Muscle of leg (tissue), 11 donors: ENCODE data around the gene QSOX2. TPM values are rescaled to one million over a fixed set of nuclear protein-coding genes. Genes with fewer than 3 reads are reported as not detected.

Source experiments
- DNase-seq: peaks from one replicate; pipeline ENCODE4 v3.0.0; 2013
- H3K27ac ChIP-seq: one replicate; pipeline ENCODE4 v1.5.1; 2013; ENCODE audit warnings: mild to moderate bottlenecking, low read length, control low read depth
- H3K27me3 ChIP-seq: one replicate; pipeline ENCODE4 v1.6.1; 2013; ENCODE audit warnings: low read length; ENCODE audit not compliant: control insufficient read depth, insufficient read depth
- H3K36me3 ChIP-seq: one replicate; pipeline ENCODE4 v1.6.1; 2013; ENCODE audit warnings: low read length; ENCODE audit not compliant: control insufficient read depth, insufficient read depth
- H3K4me1 ChIP-seq: one replicate; pipeline ENCODE4 v1.6.1; 2013; ENCODE audit warnings: low read length; ENCODE audit not compliant: control insufficient read depth, insufficient read depth
- H3K4me3 ChIP-seq: one replicate; pipeline ENCODE4 v1.5.1; 2013; ENCODE audit warnings: low read length, control low read depth
- H3K9me3 ChIP-seq: replicated peaks from 2 replicates; pipeline ENCODE4 v1.6.1; 2013; ENCODE audit warnings: low read depth, low read length; ENCODE audit not compliant: control insufficient read depth
- WGBS: methylation state at CpG from one replicate; pipeline ENCODE4 v1.1.5; 2013; ENCODE audit warnings: missing lambda C conversion rate; ENCODE audit not compliant: insufficient coverage; 5-methylcytosine and 5-hydroxymethylcytosine counted together
- polyA plus RNA-seq, 8 donors: library from polyadenylated mRNA; unstranded; fragments of 120-200 nt; gene quantifications; one replicate each; pipeline versions ENCODE4 v1.2.1 to v1.2.3, GENCODE V29; 2013; ENCODE audit warnings: inconsistent platforms in 1 of 8, low replicate concordance in 1 of 8; ENCODE audit not compliant: insufficient read length in 8 of 8, insufficient read depth in 1 of 8
- total RNA-seq: library from RNA; stranded (reverse); fragments of 120-200 nt; gene quantifications from one replicate; pipeline ENCODE4 v1.2.4, GENCODE V29; 2013

The QSOX2 gene
- total and polyA plus RNA-seq, 9 donors = 4.1 to 11.8 (median 8.5) TPM

DNA sequence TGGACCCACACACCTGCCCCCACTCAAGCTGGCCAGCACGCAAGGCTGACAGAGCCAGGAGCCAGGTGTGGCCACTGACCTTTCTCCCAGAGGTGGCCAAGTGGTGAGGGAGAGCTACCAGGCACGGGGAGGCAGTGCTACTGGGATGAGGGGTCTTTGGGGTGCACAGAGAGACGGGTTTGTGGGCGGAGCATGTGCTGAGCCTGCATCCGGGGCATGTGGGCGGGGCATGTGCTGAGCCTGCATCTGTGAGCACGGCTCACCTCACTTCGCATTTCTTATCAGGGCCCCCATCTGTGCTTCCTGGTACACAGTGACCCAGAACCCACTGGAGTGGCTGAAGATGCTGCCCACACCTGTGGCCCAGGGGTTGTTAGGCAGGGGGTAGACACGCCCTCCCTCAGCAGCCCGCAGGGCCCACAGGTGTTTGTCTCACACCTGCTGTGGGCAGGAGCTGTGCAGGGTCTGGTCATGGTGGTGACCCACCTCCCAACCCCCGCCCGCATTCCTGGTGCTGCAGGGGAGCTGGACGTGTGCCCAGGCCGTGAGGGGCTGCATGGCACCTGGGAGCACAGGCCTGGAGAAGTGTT is 36.8 kb upstream of the QSOX2 start:
- 74% methylated on average over 12 of the region's 14 CpGs for WGBS
- no peaks in the 10 kb centered on the region for H3K9me3 ChIP-seq
- peaks cover 11% of the 10 kb centered on the region for H3K4me1 ChIP-seq
- DNase-seq = no peak
- H3K4me3 ChIP-seq = no peak overlapping the region
- H3K36me3 ChIP-seq = no peaks in the 10 kb centered on the region
- no peak overlapping the region for H3K27ac ChIP-seq
- H3K27me3 ChIP-seq = peaks cover 26% of the 10 kb centered on the region

DNA sequence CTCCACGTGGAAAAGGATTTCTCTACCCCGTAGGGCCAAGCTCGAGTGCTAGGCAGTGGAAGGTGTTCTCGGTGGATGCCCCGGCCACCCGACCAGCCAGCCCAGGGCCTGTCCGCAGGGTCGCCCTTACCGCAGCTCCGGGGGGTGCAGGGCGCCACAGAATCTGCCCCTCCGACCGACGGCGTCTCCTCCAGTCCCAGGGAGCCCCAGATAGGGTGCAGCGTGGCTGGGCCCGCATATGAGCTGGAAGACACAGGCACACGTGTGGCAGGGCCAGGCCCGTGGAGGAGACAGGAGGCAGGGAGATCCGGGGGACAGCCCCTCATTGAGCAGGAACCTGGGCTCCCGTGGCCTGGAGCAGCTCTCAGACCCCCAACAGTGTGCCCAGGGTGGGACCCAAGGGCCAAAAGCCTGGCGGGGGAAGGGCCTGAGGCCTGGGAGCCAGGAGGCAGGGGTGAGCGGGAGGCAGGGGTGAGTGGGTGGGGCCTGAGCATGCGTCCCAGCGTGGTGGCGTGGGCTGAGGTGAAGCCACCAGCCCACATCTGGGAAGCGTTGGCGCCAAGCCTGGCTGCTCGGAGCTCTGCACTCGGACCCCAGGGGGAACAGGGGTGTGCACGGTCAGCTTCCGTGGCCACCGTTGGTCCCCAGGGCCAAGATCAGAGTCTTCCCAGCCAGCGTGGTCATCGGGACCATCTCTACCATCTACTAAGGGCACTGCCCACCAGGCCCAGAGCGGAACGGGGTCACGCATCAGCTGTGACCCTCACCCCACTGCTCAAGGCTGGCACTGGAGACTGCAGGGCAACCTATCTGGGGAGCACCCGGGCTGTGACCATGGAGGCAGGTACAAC is 36.0 kb upstream of the QSOX2 start:
- peaks cover 11% of the 10 kb centered on the region for H3K4me1 ChIP-seq
- H3K9me3 ChIP-seq = no peaks in the 10 kb centered on the region
- no peak for DNase-seq
- no peaks in the 10 kb centered on the region for H3K36me3 ChIP-seq
- WGBS = 80% methylated on average over 39 of the region's 39 CpGs
- H3K27me3 ChIP-seq = peaks cover 23% of the 10 kb centered on the region
- H3K4me3 ChIP-seq = no peak overlapping the region
- H3K27ac ChIP-seq = no peak overlapping the region

DNA sequence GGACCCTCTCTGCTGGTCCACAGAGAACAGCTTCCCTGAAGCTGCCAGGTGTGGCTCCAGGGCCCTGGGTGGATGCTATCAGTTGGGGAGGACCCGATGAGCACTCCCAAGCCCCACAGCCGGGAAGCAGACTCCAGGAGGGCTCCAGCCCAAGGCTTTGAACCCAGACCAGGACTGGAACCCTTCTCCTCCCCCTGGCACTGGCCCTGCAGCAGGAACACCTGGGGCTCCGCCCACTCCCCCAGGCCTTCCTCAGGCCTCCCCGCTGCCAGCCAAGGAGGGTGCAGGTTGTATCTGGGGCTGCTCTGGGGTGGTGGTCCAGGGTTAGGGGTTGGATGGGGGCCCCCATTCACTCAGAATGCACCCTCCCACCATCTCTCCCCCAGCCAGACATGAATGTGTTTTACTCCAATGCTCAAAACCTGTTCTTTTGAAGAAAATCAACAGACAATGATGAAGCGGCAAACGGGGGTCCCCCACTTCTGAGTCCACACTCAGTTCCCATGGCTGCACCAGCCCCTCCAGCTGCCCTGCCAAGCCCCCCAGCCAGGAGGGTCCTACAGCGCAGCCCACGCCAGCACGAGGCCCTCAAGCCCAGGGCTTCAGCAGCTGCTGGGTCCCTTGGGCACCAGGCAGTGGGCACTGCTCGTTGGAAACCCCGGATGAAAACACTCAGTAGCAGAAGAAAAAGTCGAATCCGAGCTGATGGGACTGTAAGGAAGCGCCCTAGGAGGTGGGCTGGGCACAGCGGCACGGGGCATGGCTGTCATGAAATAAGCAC is 35.1 kb upstream of the QSOX2 start:
- H3K36me3 ChIP-seq = no peaks in the 10 kb centered on the region
- no peaks in the 10 kb centered on the region for H3K9me3 ChIP-seq
- H3K27ac ChIP-seq = no peak overlapping the region
- H3K4me1 ChIP-seq = peaks cover 11% of the 10 kb centered on the region
- WGBS = 74% methylated on average over 12 of the region's 16 CpGs
- DNase-seq = no peak
- peaks cover 27% of the 10 kb centered on the region for H3K27me3 ChIP-seq
- H3K4me3 ChIP-seq = no peak overlapping the region

DNA sequence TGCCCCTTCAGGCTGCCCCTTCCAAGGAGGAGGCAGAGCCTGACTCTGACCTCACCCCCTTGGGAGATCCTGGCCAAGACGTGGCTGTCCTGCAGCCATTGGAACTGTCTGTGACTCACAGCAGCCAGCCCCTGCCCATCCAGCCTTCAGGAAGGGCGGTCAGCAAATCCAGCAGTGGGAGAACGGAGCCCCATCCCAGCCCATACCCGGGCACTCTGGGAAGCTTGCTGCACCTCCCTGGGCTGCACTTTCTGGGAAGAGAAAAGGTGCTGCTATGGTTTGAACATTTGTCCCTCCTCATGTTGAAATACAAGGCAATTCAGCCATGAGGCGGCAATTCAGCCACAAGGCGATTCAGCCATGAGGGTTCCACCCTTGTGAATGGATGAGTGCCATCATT is 33.9 kb upstream of the QSOX2 start:
- no peak for DNase-seq
- H3K36me3 ChIP-seq = no peaks in the 10 kb centered on the region
- H3K27me3 ChIP-seq = peaks cover 39% of the 10 kb centered on the region
- H3K4me1 ChIP-seq = peaks cover 11% of the 10 kb centered on the region
- WGBS = 38% methylated on average over 2 of the region's 6 CpGs
- H3K9me3 ChIP-seq = no peaks in the 10 kb centered on the region
- H3K4me3 ChIP-seq = no peak overlapping the region
- no peak overlapping the region for H3K27ac ChIP-seq

DNA sequence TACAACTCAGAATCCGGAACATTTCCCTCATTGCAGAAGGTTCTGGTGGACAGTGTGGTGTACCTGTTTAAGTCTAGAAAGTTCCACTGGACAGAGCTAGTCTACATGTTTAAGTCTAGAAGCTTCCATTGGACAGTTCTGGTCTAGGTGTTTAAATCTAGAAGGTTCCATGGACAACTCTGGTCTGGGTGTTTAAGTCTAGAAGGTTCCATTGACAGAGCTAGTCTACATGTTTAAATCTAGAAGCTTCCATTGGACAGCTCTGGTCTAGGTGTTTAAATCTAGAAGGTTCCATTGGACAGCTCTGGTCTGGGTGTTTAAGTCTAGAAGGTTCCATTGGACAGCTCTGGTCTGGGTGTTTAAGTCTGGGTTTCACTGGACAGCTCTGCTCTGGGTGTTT is 33.3 kb upstream of the QSOX2 start:
- no peak for DNase-seq

DNA sequence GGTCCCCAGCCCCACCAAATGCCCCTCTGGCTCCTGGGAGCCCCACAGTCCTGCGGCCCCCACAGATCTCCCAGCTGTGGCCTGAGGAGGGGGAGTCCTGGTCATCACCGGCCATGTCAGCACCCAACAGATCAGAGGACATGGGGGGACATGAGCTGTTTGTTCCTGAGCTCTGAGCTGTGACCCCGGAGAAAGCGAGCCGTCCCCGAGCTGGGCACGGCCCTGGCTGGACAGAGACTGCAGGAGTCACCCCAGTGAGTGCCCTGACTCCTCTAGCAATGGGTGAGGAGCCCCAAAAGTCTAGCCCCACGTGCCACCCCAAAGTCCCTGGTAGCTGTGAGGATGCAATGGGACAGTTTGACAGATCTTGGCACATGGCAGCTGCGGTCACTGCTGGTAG is 32.6 kb upstream of the QSOX2 start:
- peaks cover 41% of the 10 kb centered on the region for H3K27me3 ChIP-seq
- H3K36me3 ChIP-seq = no peaks in the 10 kb centered on the region
- H3K27ac ChIP-seq = no peak overlapping the region
- H3K4me3 ChIP-seq = no peak overlapping the region
- WGBS = 94% methylated on average over 8 of the region's 9 CpGs
- H3K9me3 ChIP-seq = no peaks in the 10 kb centered on the region
- DNase-seq = no peak
- H3K4me1 ChIP-seq = peaks cover 2% of the 10 kb centered on the region

More for the DNA sequence above, 33.3 kb upstream of the QSOX2 start:
- no CpG with 5 or more reads among the region's 1 CpG for WGBS
- Histone ChIP-seq H3K36me3 (no peaks in the 10 kb centered on the region), H3K27ac (no peak overlapping the region), H3K4me1 (peaks cover 9% of the 10 kb centered on the region), H3K9me3 (no peaks in the 10 kb centered on the region), H3K27me3 (peaks cover 41% of the 10 kb centered on the region), H3K4me3 (no peak overlapping the region)

DNA sequence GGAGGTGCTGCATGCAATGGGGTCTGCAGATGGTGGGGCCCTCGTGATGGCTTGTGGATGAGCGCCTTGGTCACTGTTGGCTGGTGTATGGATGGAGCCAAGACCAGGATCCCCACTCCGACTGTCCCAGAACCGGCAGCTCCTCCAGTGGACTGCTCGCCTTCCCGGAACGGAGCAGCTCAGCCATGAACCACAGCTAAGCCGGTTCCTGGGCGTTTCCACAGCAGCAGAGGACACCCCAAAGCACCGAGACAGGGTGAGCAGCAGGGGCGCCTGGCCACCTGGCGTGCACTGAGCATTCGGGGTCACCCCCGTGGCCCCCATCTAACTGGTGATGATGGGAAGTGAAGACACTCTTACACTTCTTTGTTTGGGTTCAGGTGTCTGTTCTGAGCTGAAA is 32.1 kb upstream of the QSOX2 start:
- 90% methylated on average over 12 of the region's 14 CpGs for WGBS
- Histone ChIP-seq H3K27me3 (peaks cover 41% of the 10 kb centered on the region), H3K4me3 (no peak overlapping the region)

DNA sequence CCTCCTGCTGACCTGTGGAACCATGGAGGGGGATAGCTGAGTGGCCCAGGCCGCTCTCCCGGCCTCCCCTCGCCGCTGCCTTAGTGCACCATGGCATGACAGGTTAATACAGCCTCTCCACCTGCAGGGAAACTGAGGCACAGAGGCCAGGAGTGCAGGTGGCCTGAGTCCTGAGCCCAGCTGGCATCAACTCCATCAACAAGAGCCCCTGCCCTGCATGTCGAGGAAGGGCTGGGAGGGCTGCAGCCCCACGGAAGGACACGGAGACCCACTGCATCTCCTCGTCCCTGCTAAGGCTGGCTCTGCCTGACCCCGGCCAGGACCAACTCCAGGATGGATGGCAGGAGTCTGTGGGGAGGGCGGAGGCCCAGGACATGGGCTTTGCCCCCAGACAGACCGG is 31.1 kb upstream of the QSOX2 start:
- Histone ChIP-seq H3K36me3 (no peaks in the 10 kb centered on the region), H3K27ac (no peak overlapping the region), H3K27me3 (peaks cover 41% of the 10 kb centered on the region), H3K4me1 (no peaks in the 10 kb centered on the region), H3K9me3 (no peaks in the 10 kb centered on the region), H3K4me3 (no peak overlapping the region)
- WGBS = 85% methylated on average over 11 of the region's 11 CpGs
- no peak for DNase-seq

More for the DNA sequence above, 32.1 kb upstream of the QSOX2 start:
- H3K27ac ChIP-seq = no peak overlapping the region
- no peak for DNase-seq
- H3K9me3 ChIP-seq = no peaks in the 10 kb centered on the region
- no peaks in the 10 kb centered on the region for H3K4me1 ChIP-seq
- no peaks in the 10 kb centered on the region for H3K36me3 ChIP-seq

DNA sequence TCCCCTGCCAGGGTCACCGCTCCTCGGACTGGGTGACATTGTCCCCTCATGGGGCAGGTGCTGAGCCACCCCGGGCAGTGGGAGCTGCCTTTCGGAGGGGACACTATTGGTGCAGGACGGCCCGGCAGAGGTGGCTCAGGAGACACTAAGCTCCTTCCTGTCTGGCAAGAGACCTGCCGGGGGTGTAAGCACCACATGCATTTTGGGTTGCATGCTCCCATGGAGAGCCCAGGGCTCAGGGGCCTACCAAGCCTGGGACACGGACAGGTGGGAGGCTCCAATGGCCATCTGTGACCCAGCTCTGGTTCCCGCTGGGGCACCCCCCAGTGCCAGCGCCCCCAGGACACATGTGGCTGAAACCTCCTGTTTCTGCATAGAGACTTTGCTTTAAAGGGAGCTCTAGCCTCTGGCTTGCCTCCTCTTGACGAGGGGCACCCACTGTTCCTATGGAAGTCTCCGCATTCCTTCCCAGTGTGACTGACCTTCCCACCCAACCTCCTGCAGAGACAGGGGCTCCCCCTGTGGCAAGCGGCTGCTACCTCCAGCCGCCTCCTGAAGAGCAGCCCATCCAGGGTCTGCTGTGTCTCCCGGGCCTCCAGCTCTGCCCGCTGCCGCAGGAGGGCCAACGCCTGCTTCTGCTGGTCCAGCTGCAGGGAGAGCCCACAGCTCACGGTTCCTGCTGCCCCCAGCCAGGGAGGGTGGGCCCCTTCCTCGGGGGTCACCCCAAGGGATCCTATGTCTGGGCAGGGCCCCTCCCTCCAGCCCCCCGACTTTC is 30.2 kb upstream of the QSOX2 start:
- Histone ChIP-seq H3K4me1 (no peaks in the 10 kb centered on the region), H3K36me3 (no peaks in the 10 kb centered on the region), H3K9me3 (no peaks in the 10 kb centered on the region), H3K27ac (no peak overlapping the region), H3K4me3 (no peak overlapping the region), H3K27me3 (peaks cover 41% of the 10 kb centered on the region)
- DNase-seq = no peak
- WGBS = 52% methylated on average over 21 of the region's 21 CpGs
